HL-60 (cell line): ENCODE measurements around the gene ANO5.

Source experiments
- DNase-seq, 2 experiments: peaks; one replicate each; pipeline ENCODE4 v3.0.0-alpha.2; 2010 to 2020; ENCODE audit warnings: low read depth in 1 of 2, low spot score in 1 of 2
- H3K27ac ChIP-seq: fragments of 250-450 bp; sonication (Bioruptor Pico); replicated peaks from 2 replicates; pipeline ENCODE4 v1.5.1; 2020; ENCODE audit warnings: mild to moderate bottlenecking, moderate library complexity
- H3K27me3 ChIP-seq: fragments of 250-450 bp; sonication (Bioruptor Pico); 2 replicates; pipeline ENCODE4 v1.5.1; 2021; ENCODE audit warnings: mild to moderate bottlenecking, moderate library complexity; ENCODE audit not compliant: insufficient read depth, poor library complexity, severe bottlenecking
- H3K4me3 ChIP-seq: replicated peaks from 2 replicates; pipeline ENCODE4 v1.5.1; 2011; ENCODE audit warnings: mild to moderate bottlenecking, control low read depth, low read length; ENCODE audit not compliant: insufficient read depth
- CTCF ChIP-seq: IDR thresholded peaks from one replicate; pipeline ENCODE4 v1.5.1; 2011; ENCODE audit warnings: low read length, control low read depth, inconsistent platforms; ENCODE audit not compliant: insufficient read depth
- GABPA ChIP-seq: IDR thresholded peaks from 2 replicates; pipeline ENCODE4 v1.6.1; 2012; ENCODE audit warnings: low read depth
- POLR2AphosphoS5 ChIP-seq: IDR thresholded peaks from 2 replicates; pipeline ENCODE4 v1.6.1; 2012; ENCODE audit warnings: low read depth
- REST ChIP-seq: IDR thresholded peaks from 2 replicates; pipeline ENCODE4 v1.6.1; 2012; ENCODE audit warnings: low read depth; ENCODE audit not compliant: insufficient replicate concordance
- SPI1 ChIP-seq: IDR thresholded peaks from 2 replicates; pipeline ENCODE4 v1.6.1; 2012; ENCODE audit warnings: low read depth, mild to moderate bottlenecking, borderline replicate concordance

Gene ANO5

GRCh38 chr11:22216940-22217339 lies 24.1 kb downstream of the ANO5 start:
- Histone ChIP-seq H3K4me3 (no peak overlapping the region), H3K27ac (no peak overlapping the region), H3K27me3 (no peaks in the 10 kb centered on the region)
- no peak for TF ChIP-seq CTCF
- no peak for TF ChIP-seq POLR2AphosphoS5
- DNase-seq: no peak

- H3K27ac ChIP-seq: no peak overlapping the region
- no peak for DNase-seq
- TF ChIP-seq REST (no peak), SPI1 (no peak), POLR2AphosphoS5 (no peak), GABPA (no peak), CTCF (no peak)
- no peaks in the 10 kb centered on the region for H3K27me3 ChIP-seq
- H3K4me3 ChIP-seq: no peak overlapping the region
Measured at GRCh38 chr11:22221143-22221542, 28.3 kb downstream of the ANO5 start.

GRCh38 chr11:22225190-22225589 lies 32.3 kb downstream of the ANO5 start:
- Histone ChIP-seq H3K27me3 (no peaks in the 10 kb centered on the region), H3K4me3 (no peak overlapping the region), H3K27ac (no peak overlapping the region)
- DNase-seq: no peak
- no peak for TF ChIP-seq SPI1
- no peak for TF ChIP-seq REST
- no peak for TF ChIP-seq POLR2AphosphoS5
- TF ChIP-seq GABPA: no peak
- TF ChIP-seq CTCF: no peak

GRCh38 chr11:22234743-22235142 lies 41.9 kb downstream of the ANO5 start:
- no peak for DNase-seq
- no peak overlapping the region for H3K27ac ChIP-seq
- H3K4me3 ChIP-seq: no peak overlapping the region
- TF ChIP-seq REST (no peak), GABPA (no peak)
- H3K27me3 ChIP-seq: no peaks in the 10 kb centered on the region
